SK-N-SH treated with all-trans-retinoic acid at 6 μM for 48 hours (cell line): ENCODE data around the gene DLK1.

Experiments
- ATAC-seq: fragments of 200-7000 bp; cut with Tn5 transposase; 3 replicates; pipeline ENCODE4 v1.9.1; 2020; ENCODE audit warnings: mild to moderate bottlenecking, moderate library complexity
- ARNTL ChIP-seq: fragments of 450-650 bp; formaldehyde crosslinking; IDR thresholded peaks from 2 replicates; pipeline ENCODE4 v1.5.0; 2020; ENCODE audit warnings: low read depth, mild to moderate bottlenecking, moderate library complexity, borderline replicate concordance
- BACH2 ChIP-seq: fragments of 250-450 bp; sonication (Bioruptor Pico); IDR thresholded peaks from 2 replicates; pipeline ENCODE4 v1.9.0; 2021; ENCODE audit warnings: mild to moderate bottlenecking, borderline replicate concordance
- CREB5 ChIP-seq: fragments of 250-450 bp; sonication (Bioruptor Pico); IDR thresholded peaks from 2 replicates; pipeline ENCODE4 v1.5.1; 2020; ENCODE audit warnings: low read depth, mild to moderate bottlenecking, moderate library complexity
- CSDC2 ChIP-seq: fragments of 250-450 bp; sonication (Bioruptor Pico); IDR thresholded peaks from 2 replicates; pipeline ENCODE4 v1.5.0; 2020; ENCODE audit warnings: mild to moderate bottlenecking, moderate library complexity
- CSRNP3 ChIP-seq: fragments of 250-450 bp; sonication (Bioruptor Pico); IDR thresholded peaks from 2 replicates; pipeline ENCODE4 v1.5.1; 2021; ENCODE audit warnings: mild to moderate bottlenecking, moderate library complexity
- ESRRG ChIP-seq: fragments of 250-450 bp; sonication (Bioruptor Pico); IDR thresholded peaks from 2 replicates; pipeline ENCODE4 v1.6.1; 2021; ENCODE audit warnings: mild to moderate bottlenecking
- GLIS3 ChIP-seq: fragments of 250-450 bp; sonication (Bioruptor Pico); IDR thresholded peaks from 2 replicates; pipeline ENCODE4 v1.5.0; 2020; ENCODE audit warnings: mild to moderate bottlenecking, moderate library complexity
- ISL1 ChIP-seq: fragments of 250-450 bp; sonication (Bioruptor Pico); IDR thresholded peaks from 2 replicates; pipeline ENCODE4 v2.1.2; 2022; ENCODE audit warnings: mild to moderate bottlenecking, moderate library complexity
- OSR1 ChIP-seq: fragments of 250-450 bp; sonication (Bioruptor Pico); IDR thresholded peaks from 2 replicates; pipeline ENCODE4 v1.8.0; 2022; ENCODE audit warnings: moderate library complexity, mild to moderate bottlenecking, inconsistent platforms
- PATZ1 ChIP-seq: fragments of 250-450 bp; sonication (Bioruptor Pico); IDR thresholded peaks from 2 replicates; pipeline ENCODE4 v1.8.0; 2020; ENCODE audit warnings: mild to moderate bottlenecking, moderate library complexity, borderline replicate concordance
- POU6F1 ChIP-seq: fragments of 250-450 bp; sonication (Bioruptor Pico); IDR thresholded peaks from 2 replicates; pipeline ENCODE4 v1.8.0; 2021; ENCODE audit warnings: low read depth, mild to moderate bottlenecking, moderate library complexity, borderline replicate concordance
- PPARA ChIP-seq: fragments of 250-450 bp; sonication (Bioruptor Pico); IDR thresholded peaks from 2 replicates; pipeline ENCODE4 v1.5.0; 2020; ENCODE audit warnings: mild to moderate bottlenecking, borderline replicate concordance
- RARB ChIP-seq: fragments of 250-450 bp; sonication (Bioruptor Pico); IDR thresholded peaks from 2 replicates; pipeline ENCODE4 v1.8.0; 2021; ENCODE audit warnings: mild to moderate bottlenecking, moderate library complexity
- SNAI2 ChIP-seq: fragments of 250-450 bp; sonication (Bioruptor Pico); IDR thresholded peaks from 2 replicates; pipeline ENCODE4 v1.5.0; 2020; ENCODE audit warnings: mild to moderate bottlenecking, moderate library complexity
- TCF4 ChIP-seq: fragments of 250-450 bp; sonication (Bioruptor Pico); IDR thresholded peaks from 2 replicates; pipeline ENCODE4 v1.8.0; 2021; ENCODE audit warnings: mild to moderate bottlenecking, moderate library complexity, borderline replicate concordance
- TOX ChIP-seq: fragments of 250-450 bp; sonication (Bioruptor Pico); IDR thresholded peaks from 2 replicates; pipeline ENCODE4 v1.8.0; 2021; ENCODE audit warnings: mild to moderate bottlenecking, moderate library complexity, borderline replicate concordance
- ZC3H10 ChIP-seq: fragments of 250-450 bp; sonication (Bioruptor Pico); IDR thresholded peaks from 2 replicates; pipeline ENCODE4 v1.5.1; 2021; ENCODE audit warnings: mild to moderate bottlenecking, moderate library complexity
- ZFP30 ChIP-seq: fragments of 450-650 bp; formaldehyde crosslinking; IDR thresholded peaks from 2 replicates; pipeline ENCODE4 v1.5.0; 2022; ENCODE audit warnings: mild to moderate bottlenecking, moderate library complexity
- ZNF565 ChIP-seq: fragments of 450-650 bp; formaldehyde crosslinking; conservative IDR thresholded peaks from 2 replicates; pipeline ENCODE4 v1.5.0; 2020; ENCODE audit warnings: low read depth, mild to moderate bottlenecking, moderate library complexity
- ZNF70 ChIP-seq: fragments of 450-650 bp; formaldehyde crosslinking; IDR thresholded peaks from 2 replicates; pipeline ENCODE4 v1.5.0; 2020; ENCODE audit warnings: mild to moderate bottlenecking, moderate library complexity
- ZNF8 ChIP-seq: fragments of 450-650 bp; formaldehyde crosslinking; IDR thresholded peaks from 2 replicates; pipeline ENCODE4 v1.5.0; 2020; ENCODE audit warnings: mild to moderate bottlenecking, moderate library complexity
- TF ChIP-seq, protein P1 (sequence below): fragments of 250-450 bp; sonication (Bioruptor Pico); IDR thresholded peaks from 2 replicates; pipeline ENCODE4 v1.5.0; 2020; ENCODE audit warnings: mild to moderate bottlenecking, moderate library complexity

DLK1 gene

GRCh38 chr14:100731846-100732765 lies 5.4 kb downstream of the DLK1 start:
- no peak for TF ChIP-seq ZNF8 (CRISPR knock-in tag)
- TF ChIP-seq, all 23 proteins: peak for 0
- no peak for ATAC-seq

DNA sequence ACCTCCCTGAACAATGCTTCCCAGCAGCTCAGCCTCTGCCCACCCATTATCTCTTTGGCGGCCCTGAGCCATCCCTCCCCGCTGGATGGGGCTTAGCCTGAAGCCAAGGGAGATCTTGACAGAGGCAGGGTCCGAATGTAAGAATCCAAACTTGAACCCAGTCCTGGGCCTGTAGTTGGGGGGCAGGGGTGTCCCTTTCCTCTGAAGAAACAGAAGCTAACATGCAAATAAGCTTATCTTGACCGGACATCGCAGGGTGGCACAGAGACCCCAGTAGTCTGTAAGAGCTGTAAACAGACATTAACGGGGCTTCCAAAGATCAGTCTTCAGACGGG lies 6.0 kb downstream of the DLK1 start:
- ATAC-seq, result no peak

GRCh38 chr14:100733152-100733850 lies 6.6 kb downstream of the DLK1 start:
- no peak for ATAC-seq
- no peak for TF ChIP-seq CSDC2 (CRISPR knock-in tag)
- TF ChIP-seq PPARA (CRISPR knock-in tag), result no peak
- no peak for TF ChIP-seq ZNF70 (CRISPR knock-in tag)
- no peak for TF ChIP-seq CSRNP3 (CRISPR knock-in tag)
- TF ChIP-seq, protein P1, sequence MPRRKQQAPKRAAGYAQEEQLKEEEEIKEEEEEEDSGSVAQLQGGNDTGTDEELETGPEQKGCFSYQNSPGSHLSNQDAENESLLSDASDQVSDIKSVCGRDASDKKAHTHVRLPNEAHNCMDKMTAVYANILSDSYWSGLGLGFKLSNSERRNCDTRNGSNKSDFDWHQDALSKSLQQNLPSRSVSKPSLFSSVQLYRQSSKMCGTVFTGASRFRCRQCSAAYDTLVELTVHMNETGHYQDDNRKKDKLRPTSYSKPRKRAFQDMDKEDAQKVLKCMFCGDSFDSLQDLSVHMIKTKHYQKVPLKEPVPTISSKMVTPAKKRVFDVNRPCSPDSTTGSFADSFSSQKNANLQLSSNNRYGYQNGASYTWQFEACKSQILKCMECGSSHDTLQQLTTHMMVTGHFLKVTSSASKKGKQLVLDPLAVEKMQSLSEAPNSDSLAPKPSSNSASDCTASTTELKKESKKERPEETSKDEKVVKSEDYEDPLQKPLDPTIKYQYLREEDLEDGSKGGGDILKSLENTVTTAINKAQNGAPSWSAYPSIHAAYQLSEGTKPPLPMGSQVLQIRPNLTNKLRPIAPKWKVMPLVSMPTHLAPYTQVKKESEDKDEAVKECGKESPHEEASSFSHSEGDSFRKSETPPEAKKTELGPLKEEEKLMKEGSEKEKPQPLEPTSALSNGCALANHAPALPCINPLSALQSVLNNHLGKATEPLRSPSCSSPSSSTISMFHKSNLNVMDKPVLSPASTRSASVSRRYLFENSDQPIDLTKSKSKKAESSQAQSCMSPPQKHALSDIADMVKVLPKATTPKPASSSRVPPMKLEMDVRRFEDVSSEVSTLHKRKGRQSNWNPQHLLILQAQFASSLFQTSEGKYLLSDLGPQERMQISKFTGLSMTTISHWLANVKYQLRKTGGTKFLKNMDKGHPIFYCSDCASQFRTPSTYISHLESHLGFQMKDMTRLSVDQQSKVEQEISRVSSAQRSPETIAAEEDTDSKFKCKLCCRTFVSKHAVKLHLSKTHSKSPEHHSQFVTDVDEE (CRISPR knock-in tag), result no peak
- no peak for TF ChIP-seq ZFP30 (CRISPR knock-in tag)
- TF ChIP-seq POU6F1 (CRISPR knock-in tag), result no peak
- TF ChIP-seq CREB5, result no peak

More for the DNA sequence above, 6.0 kb downstream of the DLK1 start:
- TF ChIP-seq ZNF70 (CRISPR knock-in tag) (no peak), ZC3H10 (CRISPR knock-in tag) (no peak), BACH2 (CRISPR knock-in tag) (no peak), TOX (CRISPR knock-in tag) (no peak), ZNF565 (CRISPR knock-in tag) (no peak), OSR1 (CRISPR knock-in tag) (no peak), POU6F1 (CRISPR knock-in tag) (no peak), CSDC2 (CRISPR knock-in tag) (no peak), TCF4 (CRISPR knock-in tag) (no peak), GLIS3 (CRISPR knock-in tag) (no peak), SNAI2 (CRISPR knock-in tag) (no peak), ZNF8 (CRISPR knock-in tag) (no peak), PATZ1 (CRISPR knock-in tag) (no peak), ESRRG (CRISPR knock-in tag) (no peak), ISL1 (no peak), ARNTL (no peak), RARB (no peak)
- TF ChIP-seq, protein P1 (CRISPR knock-in tag), result no peak
